ENCODE data around the gene ADGRD1. TPM values are rescaled to one million over a fixed set of nuclear protein-coding genes. Genes with fewer than 3 reads are reported as not detected.
A peak's percentile ranks its signal among the peaks of the same experiment; 100 is the strongest.

The ADGRD1 gene
- total and polyA plus RNA-seq, 4 donors: 9.9 to 15.4 (median 12.7) TPM

DNA sequence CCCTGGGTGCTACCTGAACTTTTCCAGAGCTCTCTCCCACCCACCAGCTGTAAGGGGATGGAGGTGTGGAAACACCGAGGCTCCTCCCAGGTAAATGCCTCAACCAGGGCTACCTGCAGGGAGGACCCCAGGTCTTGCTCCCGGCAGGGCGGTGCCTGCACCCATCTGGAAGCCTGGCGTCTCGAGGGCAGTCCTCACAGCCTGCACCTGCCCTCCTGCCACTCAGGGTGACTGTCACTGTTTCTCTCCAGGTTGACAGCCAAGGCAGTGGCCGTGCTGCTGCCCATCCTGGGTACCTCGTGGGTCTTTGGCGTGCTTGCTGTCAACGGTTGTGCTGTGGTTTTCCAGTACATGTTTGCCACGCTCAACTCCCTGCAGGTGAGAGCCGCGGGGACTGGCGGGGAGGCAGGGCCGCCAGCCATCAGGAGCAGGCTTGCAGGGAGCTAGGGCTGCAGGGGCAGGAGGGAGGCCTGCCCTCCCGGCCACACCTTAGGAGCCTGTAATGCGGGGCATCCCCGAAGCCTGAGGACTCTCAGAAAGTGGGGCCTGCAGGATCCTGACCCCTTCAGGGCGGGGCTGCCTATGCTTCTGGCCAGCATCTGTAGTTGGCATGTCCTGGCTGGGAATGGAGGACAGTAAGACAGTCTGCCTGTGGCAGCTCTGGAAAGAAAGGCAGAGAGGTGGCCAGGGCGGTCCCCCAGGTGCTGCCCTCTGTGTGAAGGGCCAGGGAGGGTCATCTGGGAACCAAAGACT, 182.3 kb downstream of the ADGRD1 start:
- Histone ChIP-seq H3K27ac (ENCODE audit: low read depth, low read length) (no peak overlapping the region), H3K9me3 (ENCODE audit: control insufficient read depth, insufficient read depth, low read length) (no peaks in the 10 kb centered on the region), H3K36me3 (ENCODE audit: control insufficient read depth, insufficient read depth, low read length) (peaks cover 10% of the 10 kb centered on the region), H3K4me1 (ENCODE audit: control insufficient read depth, insufficient read depth, low read length) (peaks cover 70% of the 10 kb centered on the region), H3K27me3 (ENCODE audit: control insufficient read depth, insufficient read depth, low read length) (no peaks in the 10 kb centered on the region), H3K4me3 (ENCODE audit: low read depth, low read length) (no peak overlapping the region)
- 91% methylated on average over 19 of the region's 19 CpGs for WGBS (ENCODE audit: insufficient coverage)
- DNase-seq (ENCODE audit: low read depth in 4 of 6, low spot score in 6 of 6): no peak

GRCh38 chr12:131136539-131136872, 182.8 kb downstream of the ADGRD1 start:
- no peaks in the 10 kb centered on the region for H3K9me3 ChIP-seq (ENCODE audit: control insufficient read depth, insufficient read depth, low read length)
- no peak overlapping the region for H3K27ac ChIP-seq (ENCODE audit: low read depth, low read length)
- no peak overlapping the region for H3K4me3 ChIP-seq (ENCODE audit: low read depth, low read length)
- peaks cover 8% of the 10 kb centered on the region for H3K36me3 ChIP-seq (ENCODE audit: control insufficient read depth, insufficient read depth, low read length)
- DNase-seq (ENCODE audit: low read depth in 4 of 6, low spot score in 6 of 6): no peak
- peaks cover 67% of the 10 kb centered on the region for H3K4me1 ChIP-seq (ENCODE audit: control insufficient read depth, insufficient read depth, low read length)
- 95% methylated on average over 13 of the region's 13 CpGs for WGBS (ENCODE audit: insufficient coverage)
- H3K27me3 ChIP-seq (ENCODE audit: control insufficient read depth, insufficient read depth, low read length): no peaks in the 10 kb centered on the region

GRCh38 chr12:131137009-131137835, 183.5 kb downstream of the ADGRD1 start:
- peaks cover 64% of the 10 kb centered on the region for H3K4me1 ChIP-seq (ENCODE audit: control insufficient read depth, insufficient read depth, low read length)
- H3K27ac ChIP-seq (ENCODE audit: low read depth, low read length): no peak overlapping the region
- no peaks in the 10 kb centered on the region for H3K9me3 ChIP-seq (ENCODE audit: control insufficient read depth, insufficient read depth, low read length)
- H3K4me3 ChIP-seq (ENCODE audit: low read depth, low read length): no peak overlapping the region
- 58% methylated on average over 18 of the region's 25 CpGs for WGBS (ENCODE audit: insufficient coverage)
- H3K27me3 ChIP-seq (ENCODE audit: control insufficient read depth, insufficient read depth, low read length): no peaks in the 10 kb centered on the region
- peaks cover 8% of the 10 kb centered on the region for H3K36me3 ChIP-seq (ENCODE audit: control insufficient read depth, insufficient read depth, low read length)
- DNase-seq (ENCODE audit: low read depth in 4 of 6, low spot score in 6 of 6): peak in 2 of 6 donors; percentile 77 to 86

- Histone ChIP-seq H3K9me3 (ENCODE audit: control insufficient read depth, insufficient read depth, low read length) (no peaks in the 10 kb centered on the region), H3K27ac (ENCODE audit: low read depth, low read length) (no peak overlapping the region), H3K4me1 (ENCODE audit: control insufficient read depth, insufficient read depth, low read length) (peaks cover 60% of the 10 kb centered on the region), H3K27me3 (ENCODE audit: control insufficient read depth, insufficient read depth, low read length) (no peaks in the 10 kb centered on the region), H3K4me3 (ENCODE audit: low read depth, low read length) (no peak overlapping the region), H3K36me3 (ENCODE audit: control insufficient read depth, insufficient read depth, low read length) (peaks cover 8% of the 10 kb centered on the region)
- WGBS (ENCODE audit: insufficient coverage): 55% methylated on average over 27 of the region's 28 CpGs
- DNase-seq (ENCODE audit: low read depth in 4 of 6, low spot score in 6 of 6): peak in 2 of 6 donors; percentile 40 to 88
Measured at GRCh38 chr12:131137836-131138637, 184.3 kb downstream of the ADGRD1 start.

DNA sequence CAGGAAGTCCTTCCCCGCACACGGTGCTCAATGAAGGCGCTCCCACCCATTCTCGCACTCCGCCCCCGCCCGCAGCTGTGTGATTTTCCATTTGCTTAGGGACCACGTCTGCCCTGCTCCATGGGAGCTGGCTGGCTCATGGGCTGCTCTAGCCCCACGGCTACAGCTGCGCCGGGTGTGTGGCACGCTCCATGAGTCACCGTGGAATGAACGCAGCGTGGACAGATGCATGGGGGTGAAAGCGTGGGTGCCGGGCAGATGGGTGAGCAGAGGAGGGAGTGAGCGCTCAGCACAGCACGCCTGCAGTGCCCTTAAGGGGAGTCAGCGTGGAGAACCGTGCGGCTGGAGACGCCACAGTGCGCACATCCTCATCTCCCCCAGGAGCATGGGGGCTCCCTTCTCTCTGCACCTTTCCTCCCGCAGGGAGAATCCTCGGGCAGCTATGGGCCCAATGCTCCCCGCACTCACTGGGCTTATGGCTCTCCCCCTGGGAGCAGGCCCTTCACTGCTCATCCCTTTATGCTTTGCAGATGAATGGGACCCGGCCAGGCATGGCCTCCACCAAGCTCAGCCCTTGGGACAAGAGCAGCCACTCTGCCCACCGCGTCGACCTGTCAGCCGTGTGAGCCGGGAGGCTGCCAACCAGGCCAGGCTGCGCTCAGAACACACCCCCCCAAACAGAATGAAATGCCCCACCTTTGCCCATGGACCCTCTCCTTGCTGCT, 185.1 kb downstream of the ADGRD1 start:
- H3K9me3 ChIP-seq (ENCODE audit: control insufficient read depth, insufficient read depth, low read length): no peaks in the 10 kb centered on the region
- H3K36me3 ChIP-seq (ENCODE audit: control insufficient read depth, insufficient read depth, low read length): peaks cover 8% of the 10 kb centered on the region
- no peak overlapping the region for H3K4me3 ChIP-seq (ENCODE audit: low read depth, low read length)

GRCh38 chr12:131139363-131140068, 185.8 kb downstream of the ADGRD1 start:
- peaks cover 49% of the 10 kb centered on the region for H3K4me1 ChIP-seq (ENCODE audit: control insufficient read depth, insufficient read depth, low read length)
- H3K27me3 ChIP-seq (ENCODE audit: control insufficient read depth, insufficient read depth, low read length): no peaks in the 10 kb centered on the region
- peaks cover 8% of the 10 kb centered on the region for H3K36me3 ChIP-seq (ENCODE audit: control insufficient read depth, insufficient read depth, low read length)
- H3K4me3 ChIP-seq (ENCODE audit: low read depth, low read length): no peak overlapping the region
- H3K9me3 ChIP-seq (ENCODE audit: control insufficient read depth, insufficient read depth, low read length): no peaks in the 10 kb centered on the region
- DNase-seq (ENCODE audit: low read depth in 4 of 6, low spot score in 6 of 6): no peak
- WGBS (ENCODE audit: insufficient coverage): 95% methylated on average over 24 of the region's 27 CpGs
- no peak overlapping the region for H3K27ac ChIP-seq (ENCODE audit: low read depth, low read length)

More for the DNA sequence above, 185.1 kb downstream of the ADGRD1 start:
- peaks cover 56% of the 10 kb centered on the region for H3K4me1 ChIP-seq (ENCODE audit: control insufficient read depth, insufficient read depth, low read length)
- H3K27ac ChIP-seq (ENCODE audit: low read depth, low read length): no peak overlapping the region
- no peak for DNase-seq (ENCODE audit: low read depth in 4 of 6, low spot score in 6 of 6)
- 82% methylated on average over 30 of the region's 34 CpGs for WGBS (ENCODE audit: insufficient coverage)
- no peaks in the 10 kb centered on the region for H3K27me3 ChIP-seq (ENCODE audit: control insufficient read depth, insufficient read depth, low read length)

- no peak overlapping the region for H3K27ac ChIP-seq (ENCODE audit: low read depth, low read length)
- no peaks in the 10 kb centered on the region for H3K9me3 ChIP-seq (ENCODE audit: control insufficient read depth, insufficient read depth, low read length)
- H3K36me3 ChIP-seq (ENCODE audit: control insufficient read depth, insufficient read depth, low read length): peaks cover 8% of the 10 kb centered on the region
- no peak for DNase-seq (ENCODE audit: low read depth in 4 of 6, low spot score in 6 of 6)
- WGBS (ENCODE audit: insufficient coverage): 95% methylated on average over 12 of the region's 12 CpGs
- no peaks in the 10 kb centered on the region for H3K27me3 ChIP-seq (ENCODE audit: control insufficient read depth, insufficient read depth, low read length)
- peaks cover 47% of the 10 kb centered on the region for H3K4me1 ChIP-seq (ENCODE audit: control insufficient read depth, insufficient read depth, low read length)
- no peak overlapping the region for H3K4me3 ChIP-seq (ENCODE audit: low read depth, low read length)
Measured at GRCh38 chr12:131140069-131140435, 186.3 kb downstream of the ADGRD1 start.

- WGBS (ENCODE audit: insufficient coverage): 95% methylated on average over 7 of the region's 10 CpGs
- no peak for DNase-seq (ENCODE audit: low read depth in 4 of 6, low spot score in 6 of 6)
- Histone ChIP-seq H3K4me1 (ENCODE audit: control insufficient read depth, insufficient read depth, low read length) (peaks cover 47% of the 10 kb centered on the region), H3K4me3 (ENCODE audit: low read depth, low read length) (no peak overlapping the region), H3K9me3 (ENCODE audit: control insufficient read depth, insufficient read depth, low read length) (no peaks in the 10 kb centered on the region), H3K36me3 (ENCODE audit: control insufficient read depth, insufficient read depth, low read length) (peaks cover 8% of the 10 kb centered on the region), H3K27me3 (ENCODE audit: control insufficient read depth, insufficient read depth, low read length) (no peaks in the 10 kb centered on the region), H3K27ac (ENCODE audit: low read depth, low read length) (no peak overlapping the region)
Measured at GRCh38 chr12:131140697-131141096, 187.0 kb downstream of the ADGRD1 start.
